GM21825 (cell line): ENCODE data around the gene MEP1A.
"Not testable (repeated sequence)": the region's sequence is repeated elsewhere in the genome, so short reads cannot be mapped to it uniquely, and the experiment has no call there.

Source experiments
- ATAC-seq: cut with Tn5 transposase; IDR thresholded peaks from one replicate; pipeline ENCODE4 v1.9.1; 2021; ENCODE audit warnings: mild to moderate bottlenecking, moderate library complexity; ENCODE audit not compliant: unreplicated experiment

MEP1A gene

GRCh38 chr6:46832816-46833215 lies 39.6 kb downstream of the MEP1A start:
- no peak for ATAC-seq

- not testable (repeated sequence) for ATAC-seq
These were observed 41.2 kb downstream of the MEP1A start for GRCh38 chr6:46834257-46834916.

GRCh38 chr6:46834991-46835390 lies 41.8 kb downstream of the MEP1A start:
- not testable (repeated sequence) for ATAC-seq

GRCh38 chr6:46838033-46838432 lies 44.8 kb downstream of the MEP1A start:
- ATAC-seq = no peak

- ATAC-seq = not testable (repeated sequence)
These were observed 49.2 kb downstream of the MEP1A start for GRCh38 chr6:46842252-46842846.

GRCh38 chr6:46845126-46845525 lies 51.9 kb downstream of the MEP1A start:
- ATAC-seq = no peak

- ATAC-seq = peak; percentile 92
These were observed 55.6 kb downstream of the MEP1A start for GRCh38 chr6:46848684-46849360.

- no peak for ATAC-seq
These were observed 56.1 kb downstream of the MEP1A start for GRCh38 chr6:46849361-46849690.

- no peak for ATAC-seq
These were observed 57.6 kb downstream of the MEP1A start for GRCh38 chr6:46850792-46851191.

GRCh38 chr6:46851576-46851975 lies 58.4 kb downstream of the MEP1A start:
- not testable (repeated sequence) for ATAC-seq

GRCh38 chr6:46855966-46856365 lies 62.8 kb downstream of the MEP1A start:
- ATAC-seq = not testable (repeated sequence)

- no peak for ATAC-seq
These were observed 69.2 kb downstream of the MEP1A start for GRCh38 chr6:46862381-46862780.

GRCh38 chr6:46863791-46864190 lies 70.6 kb downstream of the MEP1A start:
- no peak for ATAC-seq

- ATAC-seq = no peak
These were observed 72.0 kb downstream of the MEP1A start for GRCh38 chr6:46865221-46865620.

GRCh38 chr6:46867411-46867810 lies 74.2 kb downstream of the MEP1A start:
- no peak for ATAC-seq

GRCh38 chr6:46876126-46876525 lies 82.9 kb downstream of the MEP1A start:
- ATAC-seq = no peak

GRCh38 chr6:46879003-46879402 lies 85.8 kb downstream of the MEP1A start:
- ATAC-seq = no peak

- ATAC-seq = no peak
These were observed 89.5 kb downstream of the MEP1A start for GRCh38 chr6:46882645-46883044.

GRCh38 chr6:46888031-46888430 lies 94.8 kb downstream of the MEP1A start:
- no peak for ATAC-seq

GRCh38 chr6:46888578-46888977 lies 95.4 kb downstream of the MEP1A start:
- no peak for ATAC-seq
